GM12878 (cell line): ENCODE measurements around the gene KRT79. TPM values are rescaled to one million over a fixed set of nuclear protein-coding genes. Genes with fewer than 3 reads are reported as not detected.

Source experiments
- ATAC-seq: fragments of 200-7000 bp; cut with Tn5 transposase; 3 replicates; pipeline ENCODE4 v1.9.1; 2020; ENCODE audit warnings: mild to moderate bottlenecking, moderate library complexity
- BruUV-seq: library from RNA; stranded (reverse); fragments of 400-500 nt; replicated peaks from 2 replicates; lab custom pipeline; 2021; lab: Mats Ljungman, UMichigan
- CTCF ChIA-PET: fragments of 300-600 bp; sonication (Branson Sonifier 250); formaldehyde crosslinking; extraction: SDS; loops from one replicate; lab custom pipeline; 2021; ENCODE audit warnings: inconsistent platforms; lab: Yijun Ruan, JAX
- POLR2A ChIA-PET: fragments of 350-600 bp; formaldehyde crosslinking; extraction: SDS; loops from one replicate; lab custom pipeline; 2021; ENCODE audit warnings: inconsistent platforms; lab: Charles Lee
- RAD21 ChIA-PET: fragments of 300-600 bp; sonication (Branson Sonifier 250); formaldehyde crosslinking; loops from one replicate; lab custom pipeline; 2023; ENCODE audit warnings: antibody characterized with exemption; ENCODE audit not compliant: unreplicated experiment; lab: Charles Lee
- SMC1A ChIA-PET: fragments of 300-600 bp; sonication (Branson Sonifier 250); formaldehyde crosslinking; loops from one replicate; lab custom pipeline; 2023; ENCODE audit not compliant: unreplicated experiment, uncharacterized antibody; lab: Charles Lee
- DNase-seq: peaks from one replicate; pipeline ENCODE4 v3.0.0-alpha.2; 2011; ENCODE audit warnings: low read depth, low spot score
- FAIRE-seq: peaks from 3 replicates; lab custom pipeline; 2011; peaks lifted over from hg19 to GRCh38; lab: Jason Lieb, UNC
- H2AFZ ChIP-seq: 2 replicates; pipeline ENCODE4 v1.6.0; 2011; ENCODE audit warnings: low read depth, low read length, control low read depth; ENCODE audit not compliant: control insufficient read depth
- H3K27ac ChIP-seq: 2 replicates; pipeline ENCODE4 v1.5.1; 2011; ENCODE audit warnings: control low read depth; ENCODE audit not compliant: control insufficient read depth, insufficient read depth
- H3K27me3 ChIP-seq, 2 experiments: replicated peaks in 1 of 2; 2 replicates each; pipeline versions ENCODE4 v1.6.0 to v1.6.1; 2011; ENCODE audit warnings: low read length in 1 of 2; ENCODE audit not compliant: control insufficient read depth in 2 of 2, insufficient read depth in 2 of 2
- H3K36me3 ChIP-seq, 2 experiments: 2 replicates each; pipeline ENCODE4 v1.5.1; 2011; ENCODE audit warnings: low read length in 1 of 2; ENCODE audit not compliant: control insufficient read depth in 2 of 2, insufficient read depth in 2 of 2
- H3K4me1 ChIP-seq: 2 replicates; pipeline ENCODE4 v1.6.1; 2011; ENCODE audit warnings: mild to moderate bottlenecking, low read length, moderate library complexity, mixed read lengths; ENCODE audit not compliant: control insufficient read depth, insufficient read depth
- H3K4me2 ChIP-seq: 2 replicates; pipeline ENCODE4 v1.6.0; 2011; ENCODE audit warnings: control low read depth; ENCODE audit not compliant: control insufficient read depth, insufficient read depth
- H3K4me3 ChIP-seq: fragments of 200-600 bp; sonication (generic); 2 replicates; pipeline ENCODE4 v1.5.1; 2016
- H3K79me2 ChIP-seq: 2 replicates; pipeline ENCODE4 v1.6.0; 2011; ENCODE audit warnings: low read length; ENCODE audit not compliant: control insufficient read depth, insufficient read depth
- H3K9ac ChIP-seq: 2 replicates; pipeline ENCODE4 v1.8.0; 2011; ENCODE audit warnings: low read length, control low read depth, mixed read lengths; ENCODE audit not compliant: control insufficient read depth, insufficient read depth
- H3K9me3 ChIP-seq: replicated peaks from 3 replicates; pipeline ENCODE4 v1.5.1; 2011; ENCODE audit warnings: mild to moderate bottlenecking, low read length; ENCODE audit not compliant: control insufficient read depth, insufficient read depth
- H4K20me1 ChIP-seq: 2 replicates; pipeline ENCODE4 v1.6.0; 2011; ENCODE audit not compliant: control insufficient read depth, insufficient read depth
- E2F4 ChIP-seq: IDR thresholded peaks from 2 replicates; pipeline ENCODE4 v1.6.1; 2012; ENCODE audit warnings: low read depth, low read length, improper control_type of control experiment
- E4F1 ChIP-seq: fragments of 450-650 bp; IDR thresholded peaks from 2 replicates; pipeline ENCODE4 v1.6.1; 2018; ENCODE audit warnings: borderline replicate concordance, mild to moderate bottlenecking; ENCODE audit not compliant: partially characterized antibody
- FOXM1 ChIP-seq: IDR thresholded peaks from 2 replicates; pipeline ENCODE4 v1.6.1; 2012; ENCODE audit warnings: low read depth, mild to moderate bottlenecking, inconsistent platforms, low read length, moderate library complexity
- GABPA ChIP-seq: IDR thresholded peaks from 2 replicates; pipeline ENCODE4 v1.6.1; 2014; ENCODE audit warnings: antibody characterized with exemption, low read depth, mild to moderate bottlenecking, inconsistent platforms
- LARP7 ChIP-seq: fragments of 450-650 bp; IDR thresholded peaks from 2 replicates; pipeline ENCODE4 v1.6.1; 2017; ENCODE audit warnings: mild to moderate bottlenecking
- MYC ChIP-seq: IDR thresholded peaks from 2 replicates; pipeline ENCODE4 v1.6.1; 2011; ENCODE audit warnings: mild to moderate bottlenecking, low read length, moderate library complexity, inconsistent platforms; ENCODE audit not compliant: insufficient read depth, insufficient replicate concordance, insufficient read length, severe bottlenecking
- NFYA ChIP-seq: IDR thresholded peaks from 2 replicates; pipeline ENCODE4 v1.6.1; 2011; ENCODE audit warnings: low read depth, mild to moderate bottlenecking, low read length, improper control_type of control experiment, borderline replicate concordance
- NR2C2 ChIP-seq: IDR thresholded peaks from 2 replicates; pipeline ENCODE4 v1.6.1; 2011; ENCODE audit warnings: borderline replicate concordance, low read depth; ENCODE audit not compliant: control insufficient read depth, insufficient read length
- PML ChIP-seq: IDR thresholded peaks from 2 replicates; pipeline ENCODE4 v1.6.1; 2012; ENCODE audit warnings: low read length, inconsistent platforms
- POLR2AphosphoS2 ChIP-seq: IDR thresholded peaks from 2 replicates; pipeline ENCODE4 v1.6.1; 2011; ENCODE audit warnings: low read depth, mild to moderate bottlenecking, low read length, improper control_type of control experiment, moderate library complexity
- RAD51 ChIP-seq: fragments of 450-650 bp; IDR thresholded peaks from 2 replicates; pipeline ENCODE4 v1.6.1; 2016; ENCODE audit warnings: moderate library complexity, mild to moderate bottlenecking, inconsistent platforms
- REST ChIP-seq: IDR thresholded peaks from 2 replicates; pipeline ENCODE4 v1.6.1; 2012; ENCODE audit warnings: mild to moderate bottlenecking, low read depth, low read length
- SIN3A ChIP-seq: IDR thresholded peaks from 2 replicates; pipeline ENCODE4 v1.6.1; 2012; ENCODE audit warnings: low read depth, low read length, improper control_type of control experiment
- SMARCA5 ChIP-seq: fragments of 450-650 bp; IDR thresholded peaks from 2 replicates; pipeline ENCODE4 v1.6.1; 2017; ENCODE audit warnings: mild to moderate bottlenecking
- TARDBP ChIP-seq: IDR thresholded peaks from 2 replicates; pipeline ENCODE4 v1.6.1; 2016; ENCODE audit warnings: borderline replicate concordance
- WGBS: methylation state at CpG from one replicate; pipeline ENCODE4 v1.1.6; 2016; ENCODE audit warnings: low lambda C conversion rate; ENCODE audit not compliant: insufficient replicate concordance, insufficient coverage; ENCODE audit errors: missing lambda C conversion rate; 5-methylcytosine and 5-hydroxymethylcytosine counted together
- in situ Hi-C: fragments of 300-500 bp; cut with MboI; formaldehyde crosslinking; loops from 9 replicates; pipeline ENCODE4 v1.14.3; 2018; ENCODE audit warnings: mixed read lengths
- intact Hi-C: fragments of 100-400 bp; cut with micrococcal nuclease; formaldehyde crosslinking; loops from one replicate; pipeline ENCODE4 v1.14.2; 2022; ENCODE audit not compliant: unreplicated experiment
- polyA plus RNA-seq, 11 experiments: library from polyadenylated mRNA; depleted of rRNA in 4 of 11; unstranded in 6 of 11; stranded (reverse) in 5 of 11; fragments of >200 nt; fragmentation: Nextera tagmentation in 4 of 11; fragmentation: Illumina TruSeq in 1 of 11; extraction: Ambion mirVana in 4 of 11; extraction: Trizol in 1 of 11; gene quantifications; 1 replicate in 1 of 11; 2 replicates in 10 of 11; pipeline versions ENCODE4 v1.2.1 to v1.2.3, GENCODE V29; 2011 to 2016; ENCODE audit warnings: inconsistent platforms in 2 of 11, missing spikeins in 2 of 11, low read depth in 1 of 11
- total RNA-seq, 4 experiments: library from RNA; depleted of rRNA in 3 of 4; stranded (reverse); fragments of >200 nt in 3 of 4; fragmentation: Illumina TruSeq in 1 of 4; extraction: Trizol in 1 of 4; gene quantifications; 2 replicates each; pipeline versions ENCODE4 v1.2.1 to v1.2.3, GENCODE V29; 2013 to 2021

KRT79 gene
- total and polyA plus RNA-seq, 10 of the 15 experiments (the other 5 are each of a cell fraction or from before 2014, with no cell fraction given) = 0.03 to 0.09 (median 0.07) TPM; not detected in 7

GRCh38 chr12:52877242-52877641, 43.1 kb upstream of the KRT79 start:
- Histone ChIP-seq H3K9me3 (no peaks in the 10 kb centered on the region), H4K20me1 (no peaks in the 10 kb centered on the region), H3K79me2 (no peaks in the 10 kb centered on the region), H3K27me3 (peaks cover 0 to 3% of the 10 kb centered on the region in 2 experiments; a peak in 2 of 4 replicates), H3K9ac (no peak overlapping the region), H3K4me2 (no peak overlapping the region), H2AFZ (no peak overlapping the region), H3K4me3 (no peak overlapping the region), H3K27ac (no peak overlapping the region), H3K4me1 (no peaks in the 10 kb centered on the region), H3K36me3 (no peaks in the 10 kb centered on the region)
- WGBS = 8% methylated on average over 3 of the region's 3 CpGs
- ChIA-PET SMC1A (interaction anchor here (1.0 kb wide), 1 partner anchor 505 kb away, joined by 3 read pairs; no protein-coding TSS in a partner anchor), CTCF (interaction anchor here (1.0 to 14.7 kb wide), 7 partner anchors 8 to 504 kb away, joined by 3 to 418 read pairs (median 12); no protein-coding TSS in a partner anchor), RAD21 (interaction anchor here (1.0 kb wide), 1 partner anchor 103 kb away, joined by 3 read pairs; no protein-coding TSS in a partner anchor), POLR2A (no interaction called here)
- intact Hi-C loops (loop anchor here (5.0 kb wide), 1 partner anchor 720 kb away; no protein-coding TSS in a partner anchor), in situ Hi-C loops (loop anchor here (5.0 kb wide), 1 partner anchor 495 kb away; no protein-coding TSS in a partner anchor)
- FAIRE-seq (no peak), DNase-seq (no peak), ATAC-seq (no peak)
- TF ChIP-seq REST = no peak
- TF ChIP-seq FOXM1 = no peak
- TF ChIP-seq TARDBP = no peak
- no peak for TF ChIP-seq NR2C2
- TF ChIP-seq MYC = no peak
- TF ChIP-seq NFYA = no peak
- no peak for TF ChIP-seq POLR2AphosphoS2
- no peak for TF ChIP-seq LARP7
- TF ChIP-seq SIN3A = no peak
- no peak for TF ChIP-seq E2F4
- no peak for TF ChIP-seq SMARCA5
- TF ChIP-seq PML = no peak
- TF ChIP-seq GABPA = no peak
- TF ChIP-seq E4F1 = no peak
- no peak for TF ChIP-seq RAD51
- no TSS peak for BruUV-seq
